Fibroblast of the conjunctiva (primary cell): ENCODE measurements around the gene PAX4.
"Not testable (repeated sequence)": the region's sequence is repeated elsewhere in the genome, so short reads cannot be mapped to it uniquely, and the experiment has no call there.

Experiments
- DNase-seq: peaks from one replicate; pipeline ENCODE4 v3.0.0-alpha.2; 2010; ENCODE audit warnings: low read depth

The PAX4 gene

GRCh38 chr7:127585044-127585953, 32.6 kb downstream of the PAX4 start, which contains the start of gene GCC1:
GCC1 (minus strand) TSS chr7:127585596; CDS start chr7:127585182, 414 bp downstream.
- peak; percentile 63 for DNase-seq

- no peak for DNase-seq
Measured at GRCh38 chr7:127584648-127585043, 33.3 kb downstream of the PAX4 start.

- no peak for DNase-seq
Measured at GRCh38 chr7:127582361-127582760, 35.6 kb downstream of the PAX4 start.

- no peak for DNase-seq
Measured at GRCh38 chr7:127581716-127582115, 36.2 kb downstream of the PAX4 start.

- DNase-seq, result no peak
Measured at GRCh38 chr7:127580612-127581011, 37.3 kb downstream of the PAX4 start.

- DNase-seq, result no peak
Measured at GRCh38 chr7:127578711-127579275, 39.1 kb downstream of the PAX4 start.

GRCh38 chr7:127578036-127578684, 39.8 kb downstream of the PAX4 start:
- peak; percentile 9 for DNase-seq

- no peak for DNase-seq
Measured at GRCh38 chr7:127571741-127572505, 46.0 kb downstream of the PAX4 start.

GRCh38 chr7:127568034-127568433, 49.9 kb downstream of the PAX4 start:
- DNase-seq, result not testable (repeated sequence)

- DNase-seq, result no peak
Measured at GRCh38 chr7:127566242-127566641, 51.7 kb downstream of the PAX4 start.
